Measurements from ENCODE around the gene NTRK3. TPM values are rescaled to one million over a fixed set of nuclear protein-coding genes. Genes with fewer than 3 reads are reported as not detected.

The NTRK3 gene
- total RNA-seq, 1 donor from 2014 or later: 6.4 TPM

- Mint-ChIP-seq H3K4me1 (ENCODE audit: unreplicated experiment) (peaks cover 4% of the 10 kb centered on the region), H3K4me3 (ENCODE audit: unreplicated experiment) (no peak overlapping the region), H3K27me3 (ENCODE audit: unreplicated experiment) (no peaks in the 10 kb centered on the region), H3K9me3 (ENCODE audit: unreplicated experiment) (no peaks in the 10 kb centered on the region), H3K36me3 (ENCODE audit: low read depth, unreplicated experiment) (no peaks in the 10 kb centered on the region), H3K27ac (ENCODE audit: unreplicated experiment) (no peak overlapping the region)
- DNase-seq (ENCODE audit: low spot score): no peak
- TF ChIP-seq CTCF (IDR thresholded peaks at IDR 0.05; ENCODE audit: unreplicated experiment): no peak
These were observed 257.9 kb downstream of the NTRK3 start for GRCh38 chr15:87998630-87999029.

GRCh38 chr15:87986776-87987175, 269.8 kb downstream of the NTRK3 start:
- H3K27me3 Mint-ChIP-seq (ENCODE audit: unreplicated experiment): peaks cover 1% of the 10 kb centered on the region
- DNase-seq (ENCODE audit: low spot score): no peak
- H3K36me3 Mint-ChIP-seq (ENCODE audit: low read depth, unreplicated experiment): no peaks in the 10 kb centered on the region
- no peak for TF ChIP-seq CTCF (IDR thresholded peaks at IDR 0.05; ENCODE audit: unreplicated experiment)
- no peak overlapping the region for H3K4me3 Mint-ChIP-seq (ENCODE audit: unreplicated experiment)
- H3K4me1 Mint-ChIP-seq (ENCODE audit: unreplicated experiment): no peaks in the 10 kb centered on the region
- H3K9me3 Mint-ChIP-seq (ENCODE audit: unreplicated experiment): no peaks in the 10 kb centered on the region
- H3K27ac Mint-ChIP-seq (ENCODE audit: unreplicated experiment): no peak overlapping the region

GRCh38 chr15:87985451-87985850, 271.1 kb downstream of the NTRK3 start:
- no peak overlapping the region for H3K27ac Mint-ChIP-seq (ENCODE audit: unreplicated experiment)
- H3K9me3 Mint-ChIP-seq (ENCODE audit: unreplicated experiment): no peaks in the 10 kb centered on the region
- TF ChIP-seq CTCF (IDR thresholded peaks at IDR 0.05; ENCODE audit: unreplicated experiment): no peak
- no peak for DNase-seq (ENCODE audit: low spot score)
- no peaks in the 10 kb centered on the region for H3K4me1 Mint-ChIP-seq (ENCODE audit: unreplicated experiment)
- H3K36me3 Mint-ChIP-seq (ENCODE audit: low read depth, unreplicated experiment): no peaks in the 10 kb centered on the region
- no peak overlapping the region for H3K4me3 Mint-ChIP-seq (ENCODE audit: unreplicated experiment)
- peaks cover 1% of the 10 kb centered on the region for H3K27me3 Mint-ChIP-seq (ENCODE audit: unreplicated experiment)

GRCh38 chr15:87981969-87982368, 274.6 kb downstream of the NTRK3 start:
- no peak for DNase-seq (ENCODE audit: low spot score)
- H3K27me3 Mint-ChIP-seq (ENCODE audit: unreplicated experiment): peaks cover 5% of the 10 kb centered on the region
- no peak overlapping the region for H3K27ac Mint-ChIP-seq (ENCODE audit: unreplicated experiment)
- no peaks in the 10 kb centered on the region for H3K36me3 Mint-ChIP-seq (ENCODE audit: low read depth, unreplicated experiment)
- no peak for TF ChIP-seq CTCF (IDR thresholded peaks at IDR 0.05; ENCODE audit: unreplicated experiment)
- no peaks in the 10 kb centered on the region for H3K9me3 Mint-ChIP-seq (ENCODE audit: unreplicated experiment)
- no peak overlapping the region for H3K4me3 Mint-ChIP-seq (ENCODE audit: unreplicated experiment)
- no peaks in the 10 kb centered on the region for H3K4me1 Mint-ChIP-seq (ENCODE audit: unreplicated experiment)

GRCh38 chr15:87977907-87978306, 278.6 kb downstream of the NTRK3 start:
- no peak for TF ChIP-seq CTCF (IDR thresholded peaks at IDR 0.05; ENCODE audit: unreplicated experiment)
- H3K27ac Mint-ChIP-seq (ENCODE audit: unreplicated experiment): no peak overlapping the region
- H3K36me3 Mint-ChIP-seq (ENCODE audit: low read depth, unreplicated experiment): no peaks in the 10 kb centered on the region
- H3K4me3 Mint-ChIP-seq (ENCODE audit: unreplicated experiment): no peak overlapping the region
- H3K4me1 Mint-ChIP-seq (ENCODE audit: unreplicated experiment): peaks cover 4% of the 10 kb centered on the region
- no peak for DNase-seq (ENCODE audit: low spot score)
- H3K9me3 Mint-ChIP-seq (ENCODE audit: unreplicated experiment): no peaks in the 10 kb centered on the region
- peaks cover 11% of the 10 kb centered on the region for H3K27me3 Mint-ChIP-seq (ENCODE audit: unreplicated experiment)

Measured in endothelial cell (in vitro differentiated cells).